Fibroblast of lung (primary cell): Measurements from ENCODE around the gene PLEKHA7. TPM values are rescaled to one million over a fixed set of nuclear protein-coding genes. Genes with fewer than 3 reads are reported as not detected.

Experiments
- DNase-seq, 2 donors: peaks; one replicate each; pipeline versions ENCODE4 v3.0.0 to v3.0.0-alpha.2; 2010; ENCODE audit warnings: low read depth in 2 of 2
- H2AFZ ChIP-seq: 2 replicates; pipeline ENCODE4 v1.5.1; 2012; ENCODE audit warnings: low read length, control low read depth, inconsistent platforms
- H3K27ac ChIP-seq: 2 replicates; pipeline ENCODE4 v1.5.1; 2011; ENCODE audit warnings: low read length, control low read depth; ENCODE audit not compliant: insufficient read depth
- H3K27me3 ChIP-seq: 2 replicates; pipeline ENCODE4 v1.5.1; 2011; ENCODE audit warnings: mild to moderate bottlenecking, low read length; ENCODE audit not compliant: control insufficient read depth, insufficient read depth
- H3K36me3 ChIP-seq: 2 replicates; pipeline ENCODE4 v1.5.1; 2011; ENCODE audit warnings: low read length; ENCODE audit not compliant: control insufficient read depth, insufficient read depth
- H3K4me1 ChIP-seq: 2 replicates; pipeline ENCODE4 v1.5.1; 2011; ENCODE audit warnings: low read length; ENCODE audit not compliant: control insufficient read depth, insufficient read depth; ENCODE audit errors: extremely low read depth
- H3K4me2 ChIP-seq: 2 replicates; pipeline ENCODE4 v1.5.1; 2011; ENCODE audit warnings: low read length, control low read depth; ENCODE audit not compliant: insufficient read depth; ENCODE audit errors: extremely low read depth
- H3K4me3 ChIP-seq, 4 experiments: fragments of 200-600 bp in 1 of 4; sonication (generic) in 1 of 4; replicated peaks in 1 of 4; 2 replicates each; pipeline ENCODE4 v1.5.1; 2011 to 2016; ENCODE audit warnings: low read length in 4 of 4, low read depth in 3 of 4, mild to moderate bottlenecking in 3 of 4, control low read depth in 2 of 4, inconsistent platforms in 1 of 4, mixed read lengths in 1 of 4; ENCODE audit not compliant: insufficient read depth in 1 of 4; ENCODE audit errors: control extremely low read depth in 1 of 4
- H3K79me2 ChIP-seq: 2 replicates; pipeline ENCODE4 v1.5.1; 2012; ENCODE audit warnings: mild to moderate bottlenecking, low read length, inconsistent platforms; ENCODE audit not compliant: control insufficient read depth, insufficient read depth
- H3K9ac ChIP-seq: 2 replicates; pipeline ENCODE4 v1.5.1; 2011; ENCODE audit warnings: mild to moderate bottlenecking, low read length, control low read depth; ENCODE audit not compliant: insufficient read depth
- H3K9me3 ChIP-seq: 2 replicates; pipeline ENCODE4 v1.5.1; 2012; ENCODE audit warnings: low read depth, low read length; ENCODE audit not compliant: control insufficient read depth, insufficient read depth
- H4K20me1 ChIP-seq: 2 replicates; pipeline ENCODE4 v1.5.1; 2011; ENCODE audit warnings: low read length; ENCODE audit not compliant: control insufficient read depth, insufficient read depth; ENCODE audit errors: extremely low read depth
- EZH2 ChIP-seq: IDR thresholded peaks from 2 replicates; pipeline ENCODE4 v1.5.1; 2012; ENCODE audit warnings: low read length, control low read depth, mild to moderate bottlenecking; ENCODE audit errors: missing control alignments
- polyA plus RNA-seq, 2 donors: library from polyadenylated mRNA; depleted of rRNA in 1 of 2; stranded (reverse) in 1 of 2; unstranded in 1 of 2; fragments of >200 nt; gene quantifications; 2 replicates each; pipeline ENCODE4 v1.2.1, GENCODE V29; 2011 to 2012; ENCODE audit warnings: missing spikeins in 1 of 2
- total RNA-seq: library from RNA; depleted of rRNA; stranded (reverse); fragments of >200 nt; gene quantifications from 2 replicates; pipeline ENCODE4 v1.2.1, GENCODE V29; 2014
- TF ChIP-seq, protein P1 (sequence below), 2 donors: IDR thresholded peaks in 1 of 2; conservative IDR thresholded peaks in 1 of 2; 1 replicate in 1 of 2; 2 replicates in 1 of 2; pipeline ENCODE4 v1.5.1; 2011 to 2012; ENCODE audit warnings: low read length in 2 of 2, control low read depth in 1 of 2, inconsistent platforms in 1 of 2, low read depth in 1 of 2, mild to moderate bottlenecking in 1 of 2

PLEKHA7 gene
- total and polyA plus RNA-seq, 2 donors (not counting 1 experiment from before 2014, with no cell fraction given) = 0.11 to 0.17 TPM

DNA sequence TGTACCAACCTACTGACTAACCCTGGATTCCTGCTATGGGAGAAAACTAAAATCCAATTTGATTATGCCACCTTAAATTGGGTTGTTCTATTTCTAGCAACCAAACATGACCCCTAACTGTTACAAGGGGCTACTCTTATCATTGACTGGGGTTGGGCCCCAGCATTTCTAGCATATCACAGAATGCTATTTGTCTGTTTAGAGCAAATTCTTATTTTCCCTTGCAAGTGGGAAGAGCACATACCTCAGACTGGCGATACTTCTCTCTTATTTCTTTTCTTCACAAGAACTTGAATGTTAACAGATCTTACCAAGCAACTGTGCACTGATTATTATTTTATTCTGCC lies 182.0 kb downstream of the PLEKHA7 start:
- Histone ChIP-seq H3K36me3 (no peaks in the 10 kb centered on the region), H3K79me2 (no peaks in the 10 kb centered on the region), H3K4me2 (no peak overlapping the region), H3K27me3 (peaks cover 2% of the 10 kb centered on the region), H3K27ac (no peak overlapping the region), H3K4me1 (no peaks in the 10 kb centered on the region), H3K4me3 (no peak overlapping the region), H3K9me3 (no peaks in the 10 kb centered on the region), H2AFZ (no peak overlapping the region), H3K9ac (no peak overlapping the region), H4K20me1 (no peaks in the 10 kb centered on the region)
- DNase-seq = no peak
- no peak for TF ChIP-seq EZH2
- TF ChIP-seq, protein P1, sequence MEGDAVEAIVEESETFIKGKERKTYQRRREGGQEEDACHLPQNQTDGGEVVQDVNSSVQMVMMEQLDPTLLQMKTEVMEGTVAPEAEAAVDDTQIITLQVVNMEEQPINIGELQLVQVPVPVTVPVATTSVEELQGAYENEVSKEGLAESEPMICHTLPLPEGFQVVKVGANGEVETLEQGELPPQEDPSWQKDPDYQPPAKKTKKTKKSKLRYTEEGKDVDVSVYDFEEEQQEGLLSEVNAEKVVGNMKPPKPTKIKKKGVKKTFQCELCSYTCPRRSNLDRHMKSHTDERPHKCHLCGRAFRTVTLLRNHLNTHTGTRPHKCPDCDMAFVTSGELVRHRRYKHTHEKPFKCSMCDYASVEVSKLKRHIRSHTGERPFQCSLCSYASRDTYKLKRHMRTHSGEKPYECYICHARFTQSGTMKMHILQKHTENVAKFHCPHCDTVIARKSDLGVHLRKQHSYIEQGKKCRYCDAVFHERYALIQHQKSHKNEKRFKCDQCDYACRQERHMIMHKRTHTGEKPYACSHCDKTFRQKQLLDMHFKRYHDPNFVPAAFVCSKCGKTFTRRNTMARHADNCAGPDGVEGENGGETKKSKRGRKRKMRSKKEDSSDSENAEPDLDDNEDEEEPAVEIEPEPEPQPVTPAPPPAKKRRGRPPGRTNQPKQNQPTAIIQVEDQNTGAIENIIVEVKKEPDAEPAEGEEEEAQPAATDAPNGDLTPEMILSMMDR (conservative IDR thresholded peaks at IDR 0.05 in 1 of 2, IDR thresholded peaks at IDR 0.05 in 1 of 2; ENCODE audit: low read depth in 1 of 2, low read length in 2 of 2) = no peak

GRCh38 chr11:16831316-16832192 lies 182.7 kb downstream of the PLEKHA7 start:
- no peaks in the 10 kb centered on the region for H3K4me1 ChIP-seq
- H3K4me3 ChIP-seq = no peak overlapping the region
- no peak overlapping the region for H2AFZ ChIP-seq
- no peaks in the 10 kb centered on the region for H3K9me3 ChIP-seq
- no peak overlapping the region for H3K4me2 ChIP-seq
- H3K27ac ChIP-seq = no peak overlapping the region
- H3K79me2 ChIP-seq = no peaks in the 10 kb centered on the region
- no peaks in the 10 kb centered on the region for H3K36me3 ChIP-seq
- DNase-seq = peak in 1 of 2 donors; percentile 22
- H3K27me3 ChIP-seq = peaks cover 2% of the 10 kb centered on the region
- no peak overlapping the region for H3K9ac ChIP-seq
- TF ChIP-seq EZH2 = no peak
- TF ChIP-seq, protein P1 (conservative IDR thresholded peaks at IDR 0.05 in 1 of 2, IDR thresholded peaks at IDR 0.05 in 1 of 2; ENCODE audit: low read depth in 1 of 2, low read length in 2 of 2) = no peak
- H4K20me1 ChIP-seq = no peaks in the 10 kb centered on the region

DNA sequence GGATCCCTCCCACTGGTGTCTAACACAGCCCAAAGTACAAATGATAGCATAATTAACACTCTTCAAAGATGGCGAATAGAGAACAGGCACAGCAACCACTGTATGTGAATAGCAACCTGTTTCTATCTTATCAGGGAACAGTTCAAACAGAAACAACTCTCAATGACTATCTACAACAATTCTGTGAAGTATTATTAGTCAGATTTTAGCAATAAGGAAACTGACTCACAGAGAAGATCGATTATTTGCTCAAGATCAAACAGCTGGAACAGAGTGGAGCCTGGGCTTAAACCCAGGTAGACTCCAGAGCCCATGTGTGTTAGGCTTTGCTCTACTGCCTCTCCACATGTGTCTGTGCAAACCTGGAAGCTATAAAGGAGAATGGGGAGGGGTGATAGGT lies 187.1 kb downstream of the PLEKHA7 start:
- no peaks in the 10 kb centered on the region for H4K20me1 ChIP-seq
- no peak overlapping the region for H3K4me3 ChIP-seq
- no peaks in the 10 kb centered on the region for H3K4me1 ChIP-seq
- H3K27ac ChIP-seq = no peak overlapping the region
- no peaks in the 10 kb centered on the region for H3K36me3 ChIP-seq
- H3K27me3 ChIP-seq = peaks cover 7% of the 10 kb centered on the region
- no peak overlapping the region for H3K9ac ChIP-seq
- TF ChIP-seq, protein P1 (conservative IDR thresholded peaks at IDR 0.05 in 1 of 2, IDR thresholded peaks at IDR 0.05 in 1 of 2; ENCODE audit: low read depth in 1 of 2, low read length in 2 of 2) = no peak
- no peak for TF ChIP-seq EZH2
- no peak overlapping the region for H2AFZ ChIP-seq
- DNase-seq = no peak
- no peaks in the 10 kb centered on the region for H3K9me3 ChIP-seq
- no peak overlapping the region for H3K4me2 ChIP-seq
- no peaks in the 10 kb centered on the region for H3K79me2 ChIP-seq
